ENCODE results near the gene NCOA7. TPM values are rescaled to one million over a fixed set of nuclear protein-coding genes. Genes with fewer than 3 reads are reported as not detected.
"Not testable (repeated sequence)": the region's sequence is repeated elsewhere in the genome, so short reads cannot be mapped to it uniquely, and the experiment has no call there.

The NCOA7 gene
- total RNA-seq, 4 donors from 2014 or later = 9.0 to 36.2 (median 21.8) TPM

DNA sequence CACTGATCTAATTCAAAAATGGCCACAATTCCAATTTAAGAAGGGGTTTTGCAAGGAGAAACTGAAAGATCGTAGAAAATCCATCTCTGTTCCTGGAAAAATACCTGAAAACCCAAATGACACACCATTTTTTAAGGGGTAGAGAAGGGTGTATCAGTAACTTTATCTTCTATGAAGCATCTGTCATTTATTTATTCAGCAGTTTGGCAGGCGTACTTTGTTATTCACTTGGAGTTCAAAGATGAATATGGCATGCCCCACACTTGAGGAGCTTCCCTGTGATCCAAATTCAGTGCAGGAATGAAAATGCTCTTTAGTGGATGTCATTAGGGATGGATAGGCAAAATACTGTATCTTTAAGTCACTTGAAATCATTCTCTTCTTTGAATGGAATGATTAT lies 173.1 kb downstream of the NCOA7 start:
- 95 to 98% methylated on average over 2 of the region's 2 CpGs for WGBS, 2 donors
- Histone ChIP-seq H3K36me3 (no peaks in the 10 kb centered on the region), H3K27ac (no peak overlapping the region), H3K4me1 (peaks cover 0 to under 1% of the 10 kb centered on the region in 2 donors), H3K27me3 (no peaks in the 10 kb centered on the region), H3K9me3 (no peaks in the 10 kb centered on the region), H3K4me3 (replicated peaks in 1 of 3) (no peak overlapping the region)
- TF ChIP-seq, protein P1, sequence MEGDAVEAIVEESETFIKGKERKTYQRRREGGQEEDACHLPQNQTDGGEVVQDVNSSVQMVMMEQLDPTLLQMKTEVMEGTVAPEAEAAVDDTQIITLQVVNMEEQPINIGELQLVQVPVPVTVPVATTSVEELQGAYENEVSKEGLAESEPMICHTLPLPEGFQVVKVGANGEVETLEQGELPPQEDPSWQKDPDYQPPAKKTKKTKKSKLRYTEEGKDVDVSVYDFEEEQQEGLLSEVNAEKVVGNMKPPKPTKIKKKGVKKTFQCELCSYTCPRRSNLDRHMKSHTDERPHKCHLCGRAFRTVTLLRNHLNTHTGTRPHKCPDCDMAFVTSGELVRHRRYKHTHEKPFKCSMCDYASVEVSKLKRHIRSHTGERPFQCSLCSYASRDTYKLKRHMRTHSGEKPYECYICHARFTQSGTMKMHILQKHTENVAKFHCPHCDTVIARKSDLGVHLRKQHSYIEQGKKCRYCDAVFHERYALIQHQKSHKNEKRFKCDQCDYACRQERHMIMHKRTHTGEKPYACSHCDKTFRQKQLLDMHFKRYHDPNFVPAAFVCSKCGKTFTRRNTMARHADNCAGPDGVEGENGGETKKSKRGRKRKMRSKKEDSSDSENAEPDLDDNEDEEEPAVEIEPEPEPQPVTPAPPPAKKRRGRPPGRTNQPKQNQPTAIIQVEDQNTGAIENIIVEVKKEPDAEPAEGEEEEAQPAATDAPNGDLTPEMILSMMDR (IDR thresholded peaks at IDR 0.05) = no peak
- no peak for TF ChIP-seq POLR2A (IDR thresholded peaks at IDR 0.05)
- intact Hi-C loops (cut with DNase I) = no loop called here
- DNase-seq = no peak

DNA sequence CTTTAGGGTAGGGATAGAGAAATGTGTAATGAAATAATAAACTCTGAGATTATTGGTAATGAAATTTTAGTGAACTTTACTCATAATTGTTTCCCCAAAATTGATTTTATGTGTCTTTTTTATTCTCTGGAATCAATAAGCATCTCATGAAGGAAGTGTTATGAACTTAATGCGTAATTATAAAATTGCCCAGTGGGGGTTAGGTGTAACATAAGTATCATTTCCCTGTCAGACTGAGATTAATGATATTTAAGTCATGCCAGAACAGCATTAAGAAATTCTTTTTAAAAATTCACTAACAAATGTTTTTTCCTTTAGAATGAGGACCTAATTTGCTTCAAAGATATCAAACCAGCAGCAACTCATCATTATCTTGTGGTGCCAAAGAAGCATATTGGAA lies 175.8 kb downstream of the NCOA7 start:
- Histone ChIP-seq H3K9me3 (no peaks in the 10 kb centered on the region), H3K4me3 (replicated peaks in 1 of 3) (no peak overlapping the region), H3K27me3 (no peaks in the 10 kb centered on the region), H3K4me1 (no peaks in the 10 kb centered on the region), H3K36me3 (no peaks in the 10 kb centered on the region), H3K27ac (no peak overlapping the region)
- no peak for TF ChIP-seq POLR2A (IDR thresholded peaks at IDR 0.05)
- TF ChIP-seq, protein P1 (IDR thresholded peaks at IDR 0.05) = no peak
- 96 to 98% methylated on average over 1 of the region's 1 CpG for WGBS, 2 donors
- no peak for DNase-seq
- intact Hi-C loops (cut with DNase I) = no loop called here

DNA sequence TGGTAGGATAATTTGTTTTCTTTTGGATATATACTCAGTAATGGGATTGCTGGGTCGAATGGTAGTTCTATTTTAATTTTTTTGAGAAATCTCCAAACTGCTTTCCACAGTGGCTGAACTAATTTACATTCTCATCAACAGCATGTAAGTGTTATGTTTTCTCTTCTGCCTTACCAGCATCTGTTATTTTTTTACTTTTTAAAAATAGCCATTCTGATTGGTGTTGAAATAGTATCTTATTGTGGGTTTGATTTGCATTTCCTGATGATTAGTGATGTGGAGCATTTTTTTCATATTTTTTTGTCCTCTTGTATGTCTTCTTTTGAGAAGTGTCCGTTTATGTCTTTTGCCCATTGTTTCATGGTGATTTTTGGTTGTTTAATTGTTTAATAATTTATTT lies 177.7 kb downstream of the NCOA7 start:
- intact Hi-C loops (cut with DNase I) = no loop called here
- H3K4me3 ChIP-seq (replicated peaks in 1 of 3) = no peak overlapping the region
- no peaks in the 10 kb centered on the region for H3K9me3 ChIP-seq
- H3K4me1 ChIP-seq = no peaks in the 10 kb centered on the region
- H3K27me3 ChIP-seq = no peaks in the 10 kb centered on the region
- H3K27ac ChIP-seq = no peak overlapping the region
- TF ChIP-seq, protein P1 (IDR thresholded peaks at IDR 0.05) = no peak
- TF ChIP-seq POLR2A (IDR thresholded peaks at IDR 0.05) = no peak
- WGBS, 2 donors = 86 to 91% methylated on average over 2 of the region's 2 CpGs
- DNase-seq = no peak
- H3K36me3 ChIP-seq = no peaks in the 10 kb centered on the region

DNA sequence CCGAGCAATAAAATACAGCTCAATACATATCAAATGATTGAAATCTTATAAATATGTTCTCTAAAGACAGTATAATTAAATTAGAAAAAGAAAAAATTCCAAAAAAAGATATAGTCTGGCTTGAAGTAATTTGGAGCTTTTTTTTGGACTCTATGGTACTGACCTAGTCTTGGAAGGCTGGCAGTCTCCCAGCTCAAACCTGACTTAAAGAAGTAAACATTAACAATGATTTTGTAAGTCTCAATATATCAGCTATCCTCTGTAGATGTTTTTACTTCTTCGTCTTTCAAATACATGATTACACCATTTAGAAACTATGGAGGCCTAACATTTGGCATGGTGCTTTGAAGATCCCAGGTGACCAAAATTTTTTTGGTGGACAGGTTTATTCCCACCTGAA lies 180.0 kb downstream of the NCOA7 start:
- no peaks in the 10 kb centered on the region for H3K9me3 ChIP-seq
- H3K4me3 ChIP-seq (replicated peaks in 1 of 3) = no peak overlapping the region
- no peaks in the 10 kb centered on the region for H3K27me3 ChIP-seq
- H3K36me3 ChIP-seq = no peaks in the 10 kb centered on the region
- TF ChIP-seq POLR2A (IDR thresholded peaks at IDR 0.05) = no peak
- TF ChIP-seq, protein P1 (IDR thresholded peaks at IDR 0.05) = no peak
- H3K4me1 ChIP-seq = no peaks in the 10 kb centered on the region
- DNase-seq = no peak
- H3K27ac ChIP-seq = no peak overlapping the region
- 64 to 96% methylated on average over 2 of the region's 2 CpGs for WGBS, 2 donors
- intact Hi-C loops (cut with DNase I) = loop anchor here (10.0 kb wide), 1 partner anchor 666 kb away; the partner anchor contains the start of gene HDDC2

DNA sequence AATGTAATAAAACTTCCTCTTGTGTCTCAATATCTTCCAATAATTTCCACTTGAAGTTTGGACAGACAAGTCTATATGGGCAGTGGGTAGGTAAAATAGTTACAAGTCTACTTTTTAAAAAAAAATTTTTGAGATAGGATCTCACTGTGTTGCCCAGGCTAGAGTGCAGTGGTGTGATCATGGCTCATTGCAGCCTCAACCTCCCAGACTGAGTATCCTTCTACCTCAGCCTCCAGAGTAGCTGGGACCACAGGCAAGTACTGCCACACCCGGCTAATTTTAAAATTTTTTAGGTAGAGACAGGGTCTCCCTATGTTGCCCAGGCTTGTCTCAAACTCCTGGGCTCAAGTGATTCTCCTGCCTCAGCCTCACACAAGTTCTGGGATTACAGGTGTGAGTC lies 181.7 kb downstream of the NCOA7 start:
- H3K4me1 ChIP-seq; H3K36me3 ChIP-seq; DNase-seq; H3K27me3 ChIP-seq; H3K9me3 ChIP-seq; H3K27ac ChIP-seq; H3K4me3 ChIP-seq (replicated peaks in 1 of 3): not testable (repeated sequence)
- intact Hi-C loops (cut with DNase I) = loop anchor here (10.0 kb wide), 1 partner anchor 668 kb away; the partner anchor contains the start of gene HDDC2
- 100% methylated on average over 1 of the region's 1 CpG for WGBS, 2 donors

All from thyroid gland (tissue), 4 donors.